Fibroblast of peridontal ligament (primary cell): ENCODE measurements around the gene FAM50A.

Experiments
- DNase-seq: peaks from one replicate; pipeline ENCODE4 v3.0.0-alpha.2; 2010; ENCODE audit errors: extremely low read depth

Gene FAM50A

DNA sequence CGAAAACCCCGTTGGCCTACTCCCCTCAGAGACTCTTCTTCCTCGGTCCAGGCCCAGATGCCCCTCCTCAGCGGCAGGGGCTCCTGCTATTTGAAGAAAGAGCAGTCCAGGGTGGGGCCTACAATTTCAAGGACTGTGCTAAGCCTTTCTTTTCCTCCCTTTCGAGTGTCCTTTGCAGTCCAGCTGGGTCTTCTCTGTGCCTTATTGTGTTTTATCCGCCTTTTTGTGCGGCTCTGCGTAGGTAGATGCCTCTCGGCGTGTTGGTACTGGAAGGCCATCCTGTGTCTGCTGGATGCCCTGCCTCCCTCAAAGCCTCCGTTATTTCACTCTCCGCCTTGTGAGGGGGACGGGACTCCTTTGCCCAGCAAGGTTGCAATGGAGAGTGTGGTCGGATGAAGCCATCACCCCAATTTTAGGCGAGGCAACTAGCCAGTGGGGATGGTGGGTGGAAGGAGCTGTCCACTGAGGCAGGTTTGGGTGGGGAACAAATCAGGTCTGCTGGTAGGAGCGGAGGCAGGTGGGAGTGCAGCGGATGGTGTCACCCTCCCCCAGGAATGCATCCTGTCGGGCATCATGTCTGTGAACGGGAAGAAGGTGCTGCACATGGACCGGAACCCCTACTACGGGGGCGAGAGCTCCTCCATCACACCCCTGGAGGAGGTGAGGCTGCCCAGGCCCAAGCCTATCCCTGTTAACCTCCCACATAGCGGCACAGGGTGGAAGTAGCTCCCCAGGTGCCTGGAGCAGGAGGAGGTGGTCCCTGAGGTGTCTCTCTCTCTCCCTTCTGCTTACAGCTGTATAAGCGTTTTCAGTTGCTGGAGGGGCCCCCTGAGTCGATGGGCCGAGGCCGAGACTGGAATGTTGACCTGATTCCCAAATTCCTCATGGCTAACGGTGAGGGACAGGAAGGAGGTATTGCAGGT is 5.7 kb upstream of the FAM50A start:
- no peak for DNase-seq

DNA sequence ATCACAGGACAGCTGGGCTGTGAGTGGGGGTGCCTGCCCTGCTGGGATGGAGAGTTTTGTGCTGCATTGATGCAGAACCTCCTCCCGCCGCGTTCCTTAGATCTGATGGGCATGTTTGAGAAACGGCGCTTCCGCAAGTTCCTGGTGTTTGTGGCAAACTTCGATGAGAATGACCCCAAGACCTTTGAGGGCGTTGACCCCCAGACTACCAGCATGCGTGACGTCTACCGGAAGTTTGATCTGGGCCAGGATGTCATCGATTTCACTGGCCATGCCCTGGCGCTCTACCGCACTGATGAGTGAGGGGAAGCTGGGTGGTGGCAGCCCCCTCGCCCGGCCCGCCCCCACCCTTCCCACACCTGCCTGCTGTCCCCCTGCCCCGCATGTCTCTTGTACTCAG is 4.1 kb upstream of the FAM50A start:
- DNase-seq = no peak

GRCh38 chrX:154440623-154441357 is 3.2 kb upstream of the FAM50A start:
- DNase-seq = no peak

- DNase-seq = no peak
Observed at GRCh38 chrX:154441564-154441963, 2.4 kb upstream of the FAM50A start.

GRCh38 chrX:154441984-154442707 is 1.8 kb upstream of the FAM50A start:
- no peak for DNase-seq

DNA sequence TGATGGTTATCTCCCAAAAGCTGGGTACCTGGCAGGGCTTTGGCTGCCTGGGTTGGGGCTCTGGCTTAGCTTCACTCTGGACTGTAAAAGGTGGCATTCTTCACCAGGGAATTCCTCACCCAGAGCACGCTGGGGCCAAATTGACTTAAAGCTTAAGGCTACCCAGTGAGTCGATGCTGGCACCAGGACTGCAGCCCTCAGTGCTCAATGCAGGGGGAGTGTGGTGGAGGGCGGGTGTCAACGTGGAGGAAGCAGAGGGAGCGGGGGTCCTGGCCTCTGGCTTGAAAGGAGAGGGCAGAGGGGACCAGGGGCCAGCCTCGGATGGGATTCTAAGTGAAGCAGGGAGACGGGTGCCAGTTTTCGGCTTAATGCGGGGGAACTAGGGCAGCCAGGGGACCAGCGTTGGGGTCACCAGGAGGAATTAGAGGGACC is 446 bp upstream of the FAM50A start:
- no peak for DNase-seq

- DNase-seq = no peak
Observed at GRCh38 chrX:154444755-154445246, 860 bp downstream of the FAM50A start.

DNA sequence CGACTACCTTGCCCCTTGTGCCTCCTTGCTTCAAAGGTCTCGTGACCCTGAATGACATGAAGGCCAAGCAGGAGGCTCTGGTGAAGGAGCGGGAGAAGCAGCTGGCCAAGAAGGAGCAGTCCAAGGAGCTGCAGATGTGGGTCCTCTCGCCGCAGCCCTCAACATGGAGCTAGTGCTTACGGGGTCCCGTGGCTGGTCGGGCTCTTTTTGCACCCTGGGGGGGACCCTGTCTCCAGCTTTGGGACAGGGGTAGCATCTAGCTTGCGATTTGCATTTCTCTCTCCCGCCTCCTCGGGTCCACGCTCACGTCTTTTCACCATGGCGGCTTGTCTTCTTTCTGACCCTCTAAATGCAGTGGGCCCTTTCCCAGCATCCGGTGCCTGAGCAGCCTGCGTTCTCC is 1.8 kb downstream of the FAM50A start:
- no peak for DNase-seq

DNA sequence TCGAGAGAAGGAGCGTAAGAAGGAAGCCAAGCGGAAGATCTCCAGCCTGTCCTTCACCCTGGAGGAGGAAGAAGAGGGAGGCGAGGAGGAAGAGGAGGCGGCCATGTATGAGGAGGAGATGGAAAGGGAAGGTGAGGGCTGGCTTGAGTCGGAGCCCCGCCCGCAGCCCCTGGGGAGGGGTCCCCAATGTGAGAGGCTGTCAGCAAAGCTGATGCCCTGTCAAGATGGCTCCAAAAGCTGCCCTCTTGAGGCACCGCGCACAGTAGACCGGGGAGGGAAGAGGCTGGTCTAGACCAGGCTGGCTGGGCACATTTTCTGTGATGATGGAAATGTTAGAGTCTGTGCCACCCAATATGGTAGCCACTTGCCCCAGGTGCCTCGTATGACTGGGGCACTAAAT is 2.5 kb downstream of the FAM50A start:
- no peak for DNase-seq

DNA sequence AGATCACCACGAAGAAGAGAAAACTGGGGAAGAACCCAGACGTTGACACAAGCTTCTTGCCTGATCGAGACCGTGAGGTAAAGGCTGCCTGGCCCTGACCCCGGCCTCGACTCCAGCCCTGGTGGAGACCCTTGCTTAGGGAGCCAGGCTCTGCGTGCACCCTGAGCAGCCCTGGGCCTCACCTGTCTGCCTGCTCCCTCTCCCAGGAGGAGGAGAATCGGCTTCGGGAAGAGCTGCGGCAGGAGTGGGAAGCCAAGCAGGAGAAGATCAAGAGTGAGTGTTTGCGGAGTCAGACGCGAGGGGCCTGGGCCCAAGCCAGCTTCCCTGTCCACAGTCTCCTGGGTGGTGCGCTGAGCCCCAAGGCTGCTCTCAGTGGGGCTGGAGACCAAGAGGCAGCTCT is 4.5 kb downstream of the FAM50A start:
- DNase-seq = no peak

DNA sequence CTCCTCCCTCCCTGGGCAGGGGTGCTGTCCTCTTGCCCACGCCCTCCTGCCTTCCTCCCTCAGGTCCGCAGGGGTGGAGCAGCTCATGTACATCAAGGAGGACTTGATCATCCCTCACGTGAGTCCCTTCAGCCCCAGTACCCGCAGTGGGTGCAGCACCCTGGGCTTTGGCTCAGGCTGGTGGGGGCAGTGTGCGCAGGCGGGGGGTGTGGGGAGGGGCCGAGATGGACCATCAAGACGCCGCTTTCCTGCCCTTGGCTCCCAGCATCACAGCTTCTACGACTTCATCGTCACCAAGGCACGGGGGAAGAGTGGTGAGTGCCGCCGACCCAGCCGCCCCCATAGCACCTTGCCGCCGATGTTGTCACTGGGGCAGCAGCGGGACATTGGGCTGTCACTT is 5.7 kb downstream of the FAM50A start:
- DNase-seq = no peak

DNA sequence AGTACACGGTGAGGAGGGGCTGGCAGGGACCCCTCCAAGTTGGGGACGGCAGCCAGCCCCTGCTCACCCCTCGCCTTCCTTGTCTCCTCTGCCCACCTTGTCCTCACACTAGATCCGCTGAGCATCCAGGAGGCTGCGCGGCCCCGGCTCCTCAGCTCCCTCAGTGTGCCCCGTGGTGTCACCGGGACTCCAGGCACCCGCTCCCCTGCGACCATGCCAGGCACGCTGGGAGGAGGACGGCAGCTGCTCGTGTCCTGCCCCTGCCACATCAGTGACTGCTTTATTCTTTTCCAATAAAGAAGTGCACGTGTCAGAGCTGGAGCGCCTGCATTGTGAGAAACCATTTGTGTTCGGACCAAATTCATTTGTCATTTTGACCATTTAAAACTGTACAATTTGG is 6.4 kb downstream of the FAM50A start:
- DNase-seq = no peak

DNA sequence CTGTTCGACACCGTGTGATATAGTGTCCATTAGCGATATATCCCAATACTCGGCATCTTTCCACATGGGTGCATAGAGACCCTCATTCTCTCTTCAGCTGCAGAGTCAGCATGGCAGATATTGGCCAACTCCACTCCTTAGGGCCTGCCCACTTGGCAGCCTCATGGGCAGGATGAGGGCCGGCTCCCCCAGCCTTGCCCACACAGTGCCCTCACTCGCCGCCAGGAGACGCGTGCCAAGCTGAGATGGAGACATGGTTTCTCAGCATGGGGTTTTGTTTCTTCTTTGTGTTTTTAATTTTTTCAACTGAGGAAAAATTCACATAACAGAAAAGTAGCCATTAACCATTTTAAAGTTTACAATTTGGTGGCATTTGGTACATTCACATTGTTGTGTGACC is 8.9 kb downstream of the FAM50A start:
- DNase-seq = no peak

- DNase-seq = no peak
Observed at GRCh38 chrX:154457491-154458115, 13.7 kb downstream of the FAM50A start.

DNA sequence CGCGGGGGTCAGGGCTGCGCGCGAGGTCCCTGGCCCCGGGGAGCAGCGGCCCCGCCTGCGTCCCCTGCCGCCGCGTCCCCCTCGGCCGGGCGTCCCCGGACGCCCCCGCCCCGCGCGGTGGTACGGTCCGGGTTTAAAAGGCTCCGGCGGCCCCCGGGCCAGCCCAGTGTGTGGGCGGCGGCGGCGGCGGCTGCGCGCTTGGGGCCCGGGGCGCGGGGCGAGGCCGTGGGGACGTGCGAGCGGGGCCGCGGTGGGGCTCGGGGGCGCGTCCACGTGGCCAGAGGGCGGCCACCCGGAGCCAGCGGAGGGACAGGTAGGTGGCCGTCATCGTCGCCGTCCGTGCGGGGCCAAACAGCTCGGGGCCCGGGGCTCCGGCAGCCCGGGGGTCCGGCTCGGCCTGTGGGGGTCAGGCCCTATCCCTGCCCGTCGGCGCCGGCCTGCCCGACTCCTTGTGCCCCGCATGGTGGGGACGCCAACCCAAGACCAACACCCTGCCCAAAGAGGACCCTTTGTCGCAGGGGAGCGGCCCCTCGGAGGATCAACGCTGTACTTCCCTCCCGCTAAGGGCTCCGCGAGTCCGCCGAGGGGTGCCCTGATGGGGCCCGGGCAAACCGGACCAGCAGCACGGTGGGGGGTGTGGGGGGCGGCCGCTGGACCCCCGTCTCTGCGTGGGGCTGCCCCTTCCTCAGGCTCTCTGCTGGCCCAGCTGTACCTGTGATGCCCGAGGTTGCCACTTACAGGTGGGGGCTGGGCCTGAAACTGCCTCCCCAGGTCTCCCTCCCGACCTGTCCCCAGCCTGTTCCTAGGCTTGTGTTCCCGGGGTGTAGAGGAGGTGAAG is 14.4 kb downstream of the FAM50A start, which contains the start of gene PLXNA3:
PLXNA3 (plus strand) TSS at position 166 of the 838 bp plus-strand sequence. CDS start 1,903 bp downstream, outside the sequence.
- DNase-seq = no peak

DNA sequence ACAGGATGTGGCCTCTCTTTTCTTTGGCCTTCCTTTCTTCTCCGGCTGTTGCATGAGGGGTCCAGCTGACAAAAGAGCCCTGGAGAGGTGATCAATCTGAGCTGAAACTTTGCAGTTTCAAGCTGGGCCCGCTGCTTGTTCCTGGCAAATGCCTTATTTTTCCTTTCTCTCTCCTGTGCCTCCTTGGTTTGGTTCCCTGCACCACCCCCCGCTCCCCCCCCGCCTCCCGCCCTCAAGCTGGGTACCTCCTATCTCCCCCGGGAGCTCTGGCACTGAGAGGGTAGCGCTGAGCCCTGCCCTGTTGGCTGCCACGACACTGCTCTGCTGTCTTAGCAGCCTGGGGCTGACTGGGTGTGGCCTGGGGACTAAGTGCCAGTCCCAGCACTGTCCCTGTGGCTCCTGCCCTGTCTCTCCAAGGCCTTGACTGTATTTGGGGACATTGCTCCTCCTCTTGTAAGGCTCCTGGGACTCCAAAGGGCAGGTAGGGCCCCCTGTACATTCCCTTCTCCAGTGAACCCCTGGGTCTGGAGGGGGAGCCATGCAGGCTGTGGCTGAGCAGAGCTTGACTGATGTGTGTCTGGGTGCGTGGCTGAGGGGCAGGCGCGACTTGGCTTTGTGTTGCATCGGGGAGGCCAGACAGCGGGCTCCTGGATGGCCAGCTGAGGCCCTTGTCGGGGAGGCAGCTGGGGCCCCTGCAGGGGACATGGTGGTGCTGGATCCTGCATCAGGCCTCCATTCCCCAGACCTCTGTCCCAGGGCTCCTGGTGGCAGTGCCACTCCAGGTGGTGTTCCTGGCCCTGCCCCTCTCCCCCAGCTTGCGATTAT is 15.2 kb downstream of the FAM50A start:
- DNase-seq = no peak

- DNase-seq = no peak
Observed at GRCh38 chrX:154459832-154460231, 15.9 kb downstream of the FAM50A start.

DNA sequence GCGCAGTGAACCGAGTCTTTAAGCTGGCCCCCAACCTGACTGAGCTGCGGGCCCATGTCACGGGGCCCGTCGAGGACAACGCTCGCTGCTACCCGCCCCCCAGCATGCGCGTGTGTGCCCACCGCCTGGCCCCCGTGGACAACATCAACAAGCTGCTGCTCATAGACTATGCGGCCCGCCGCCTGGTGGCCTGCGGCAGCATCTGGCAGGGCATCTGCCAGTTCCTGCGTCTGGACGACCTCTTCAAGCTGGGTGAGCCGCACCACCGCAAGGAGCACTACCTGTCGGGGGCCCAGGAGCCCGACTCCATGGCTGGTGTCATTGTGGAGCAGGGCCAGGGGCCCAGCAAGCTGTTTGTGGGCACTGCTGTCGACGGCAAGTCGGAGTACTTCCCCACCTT is 16.4 kb downstream of the FAM50A start:
- no peak for DNase-seq

DNA sequence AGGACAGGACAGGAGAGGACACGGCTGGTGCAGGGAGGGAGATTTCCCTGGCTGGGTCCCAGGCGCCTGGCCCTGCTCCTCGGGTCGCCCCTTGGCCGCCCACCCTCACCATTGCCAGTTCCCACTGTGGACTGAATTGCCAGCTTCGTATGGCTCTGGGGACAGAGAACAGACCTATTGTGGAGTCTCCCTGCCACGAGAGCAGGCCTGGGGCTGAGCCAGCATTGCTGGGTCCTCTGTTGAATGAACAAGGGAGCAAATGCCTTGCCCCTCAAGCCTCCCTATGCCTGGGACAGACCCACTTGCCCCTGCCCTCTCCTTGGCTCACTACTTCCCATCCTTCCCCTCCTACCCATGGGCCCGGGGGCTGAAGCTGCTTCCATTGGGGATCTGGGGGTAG is 18.5 kb downstream of the FAM50A start:
- DNase-seq = no peak
